HG03066 (cell line): ENCODE measurements around the gene MAEA.

ENCODE experiments used
- ATAC-seq: cut with Tn5 transposase; IDR thresholded peaks from one replicate; pipeline ENCODE4 v1.9.1; 2021; ENCODE audit warnings: low read depth; ENCODE audit not compliant: unreplicated experiment

The MAEA gene

DNA sequence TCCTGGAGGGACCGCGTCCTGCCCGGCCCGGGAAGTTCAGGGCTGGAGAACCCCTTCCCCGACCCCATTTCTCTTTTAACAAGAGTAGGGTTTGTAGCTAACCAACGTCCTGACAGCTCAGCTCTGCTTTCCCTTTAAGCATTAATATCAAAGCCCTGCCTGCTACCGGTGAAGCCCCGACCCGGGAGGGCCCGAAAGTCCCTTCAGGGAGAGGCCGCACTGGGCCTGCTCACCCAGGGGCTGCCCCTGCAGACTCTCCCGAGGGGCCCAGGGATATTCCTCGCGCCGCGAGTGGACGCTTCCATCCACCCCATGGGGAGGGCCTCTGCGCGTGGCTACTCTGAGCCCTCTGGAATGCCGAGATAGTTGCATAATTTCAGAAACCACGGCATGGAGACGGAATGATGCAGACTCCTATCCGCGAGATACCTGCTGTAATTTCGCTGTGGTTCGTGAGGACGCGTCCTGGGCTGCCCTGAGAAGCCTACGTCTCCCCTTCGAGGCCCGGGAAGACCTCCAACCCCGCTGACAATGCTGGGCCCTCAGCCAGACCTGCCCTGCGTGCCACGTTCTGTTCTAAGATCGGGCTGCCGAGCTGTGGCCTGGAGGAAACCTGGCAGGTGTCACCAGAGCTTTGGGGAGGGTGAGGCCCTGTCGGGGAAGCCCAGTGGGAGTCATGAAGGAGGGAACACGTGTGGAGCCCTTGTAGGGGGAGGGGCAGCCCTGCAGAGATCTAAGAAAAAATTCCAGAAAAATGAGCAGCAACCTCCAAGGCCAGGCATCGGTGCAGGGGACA is 39.8 kb upstream of the MAEA start:
- ATAC-seq, result no peak

DNA sequence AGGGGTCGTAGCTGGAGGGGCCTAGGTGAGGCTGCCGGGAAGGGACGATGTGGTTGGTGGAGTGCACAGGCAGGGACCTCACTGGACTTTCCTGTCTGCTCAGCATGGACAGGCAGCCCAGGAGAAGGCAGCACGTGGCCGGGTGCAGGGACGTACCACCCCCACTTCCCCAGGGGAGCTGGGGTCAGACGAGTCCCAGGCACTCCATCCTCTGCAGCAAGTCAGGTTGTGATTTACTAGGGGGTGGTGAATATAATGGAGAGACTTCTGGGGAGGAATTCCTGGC is 39.2 kb upstream of the MAEA start:
- ATAC-seq, result no peak

DNA sequence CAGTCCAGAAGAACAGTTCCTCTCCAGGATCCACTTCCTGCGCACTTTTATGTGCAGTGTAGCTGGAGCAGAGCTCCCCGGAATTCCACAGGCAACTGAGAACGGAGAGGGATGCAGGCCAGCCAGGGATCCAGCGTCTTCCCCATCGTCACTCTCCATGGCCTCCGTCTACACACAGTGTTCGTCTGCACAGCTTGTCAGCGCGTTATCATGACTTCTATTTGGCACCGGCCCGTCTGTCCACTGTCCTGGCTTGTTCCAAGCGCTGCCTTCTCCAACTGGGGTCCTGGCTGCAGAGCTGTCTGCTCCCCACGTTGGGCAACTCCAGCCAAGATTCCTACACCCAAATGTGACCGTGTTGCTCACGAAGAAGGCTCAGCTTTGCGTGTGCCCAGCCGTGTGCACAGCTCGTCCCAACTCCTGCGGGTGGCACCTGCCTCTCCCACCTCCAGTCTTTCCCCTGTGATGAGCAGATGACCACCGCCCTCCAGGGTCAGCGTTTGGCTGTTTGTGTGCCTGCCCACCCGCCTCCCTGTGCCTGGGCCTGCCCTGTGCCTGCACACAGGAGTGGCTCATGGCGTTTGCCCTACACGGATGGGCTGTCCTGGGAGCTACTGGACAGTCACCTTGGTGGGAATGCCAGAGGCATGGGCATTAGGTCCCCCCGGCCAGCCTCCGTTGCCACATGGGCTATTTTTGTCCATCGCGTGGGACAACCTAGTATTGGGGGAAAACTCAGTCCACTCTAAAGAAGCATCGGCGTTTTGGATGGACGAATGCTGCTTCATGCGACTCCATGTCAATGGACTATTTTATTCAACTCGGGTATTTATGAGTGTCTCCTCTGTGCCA is 38.5 kb upstream of the MAEA start:
- ATAC-seq, result no peak

DNA sequence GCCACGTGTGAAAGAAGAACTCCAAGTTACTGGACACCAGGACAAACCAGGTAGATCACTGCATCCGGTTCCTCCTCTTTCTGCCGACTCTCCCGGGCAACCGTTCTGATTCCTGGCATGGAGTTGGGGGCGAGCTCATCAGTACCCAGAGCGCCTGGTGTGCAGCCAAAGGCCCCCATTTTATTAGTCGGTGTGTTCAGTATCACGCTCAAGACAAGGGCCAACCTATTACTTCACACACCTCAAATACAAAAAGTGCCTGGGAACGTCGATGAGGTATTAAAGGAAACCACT is 38.0 kb upstream of the MAEA start:
- ATAC-seq, result no peak

DNA sequence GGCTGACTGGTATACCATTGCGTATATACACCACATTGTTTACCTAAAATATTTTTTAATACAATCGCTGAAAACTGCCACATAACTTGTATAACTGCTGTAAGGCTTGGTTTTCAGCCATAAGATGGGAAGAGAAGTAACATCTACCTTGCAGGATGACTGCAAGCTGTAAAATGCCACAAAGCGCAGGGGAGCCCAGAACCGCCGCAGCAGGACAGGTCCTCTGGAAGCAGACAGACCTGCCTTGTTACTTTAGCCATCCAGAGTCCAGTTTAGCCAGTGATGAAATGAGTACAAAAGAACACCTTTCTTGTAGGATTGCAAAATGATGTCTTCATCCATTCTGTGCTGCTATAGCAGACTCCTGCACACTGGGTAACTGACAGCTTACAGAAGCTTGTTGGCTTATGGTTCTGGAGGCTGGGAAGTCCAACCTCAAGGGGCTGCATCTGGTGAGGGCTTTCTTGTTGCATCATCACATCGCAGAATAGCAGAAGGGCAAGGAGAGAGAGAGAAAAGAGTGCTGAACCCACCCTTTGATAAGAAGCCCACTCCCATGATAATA is 36.7 kb upstream of the MAEA start:
- no peak for ATAC-seq

- no peak for ATAC-seq
Measured at GRCh38 chr4:1253831-1254230, 35.9 kb upstream of the MAEA start.

- no peak for ATAC-seq
Measured at GRCh38 chr4:1255151-1255550, 34.5 kb upstream of the MAEA start.

DNA sequence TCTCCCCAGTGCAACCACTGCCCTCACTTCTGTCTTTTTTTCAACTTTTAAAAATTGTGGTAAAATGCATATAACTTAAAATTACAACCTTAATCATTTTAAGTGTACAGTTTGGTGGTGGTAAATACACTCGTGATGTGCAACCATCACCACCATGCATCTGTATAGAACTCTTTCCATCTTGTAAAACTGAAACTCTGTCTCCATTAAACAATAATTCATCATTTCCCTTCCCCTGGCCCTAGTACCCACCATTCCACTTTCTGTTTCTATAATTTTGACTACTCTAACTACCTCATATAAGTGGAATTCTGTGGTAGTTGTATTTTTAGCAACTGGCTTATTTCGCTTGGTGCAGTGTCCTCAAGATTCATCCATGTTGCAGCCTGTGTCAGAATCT is 34.0 kb upstream of the MAEA start:
- ATAC-seq, result no peak

DNA sequence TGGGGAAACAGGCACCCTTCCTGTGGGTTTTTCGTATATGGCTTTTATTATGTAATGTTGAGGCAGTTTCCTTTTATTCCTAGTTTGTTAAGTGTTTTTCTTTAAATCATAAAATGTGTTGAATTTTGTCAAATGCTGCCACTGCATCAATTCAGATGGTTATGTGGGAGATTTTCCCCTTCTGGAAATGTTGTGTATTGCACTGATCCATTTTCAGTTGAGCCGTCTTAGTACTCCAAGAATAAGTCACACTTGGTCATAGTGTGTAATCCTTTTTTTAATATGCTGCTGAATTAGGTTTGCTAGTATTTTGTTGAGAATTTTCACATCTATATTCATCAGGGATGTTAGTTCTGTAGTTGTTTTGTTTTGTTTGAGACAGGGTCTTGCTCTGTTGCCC is 31.2 kb upstream of the MAEA start:
- ATAC-seq, result no peak

- ATAC-seq, result no peak
Measured at GRCh38 chr4:1259966-1260365, 29.7 kb upstream of the MAEA start.

DNA sequence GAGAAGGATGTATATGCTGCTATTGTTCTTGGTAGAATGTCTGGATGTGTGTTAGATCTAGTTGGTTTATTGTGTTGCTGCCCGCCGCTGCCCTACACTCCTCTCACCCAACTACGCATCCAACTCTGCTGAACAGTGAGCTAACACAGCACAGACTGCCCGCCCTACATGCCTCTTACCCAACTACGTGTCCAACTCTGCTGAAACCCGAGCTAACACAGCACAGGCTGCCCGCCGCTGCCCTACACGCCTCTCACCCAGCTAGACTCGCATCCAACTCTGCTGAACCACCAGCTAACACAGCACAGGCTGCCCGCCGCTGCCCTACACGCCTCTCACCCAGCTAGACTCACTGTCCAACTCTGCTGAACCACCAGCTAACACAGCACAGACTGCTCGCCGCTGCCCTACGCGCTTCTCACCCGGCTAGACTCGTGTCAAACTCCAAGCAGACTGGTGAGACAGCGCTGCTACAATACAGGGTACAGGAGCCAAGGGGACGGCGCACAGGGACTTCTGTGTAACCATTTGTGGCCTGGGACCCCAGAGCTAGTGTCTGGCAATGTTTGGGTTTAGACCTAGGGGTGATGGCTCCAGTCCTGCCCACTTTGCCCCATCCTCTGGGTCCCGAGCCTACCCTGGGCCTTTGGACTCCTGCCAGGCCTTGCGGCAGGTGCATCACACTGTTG is 29.1 kb upstream of the MAEA start:
- ATAC-seq, result no peak

DNA sequence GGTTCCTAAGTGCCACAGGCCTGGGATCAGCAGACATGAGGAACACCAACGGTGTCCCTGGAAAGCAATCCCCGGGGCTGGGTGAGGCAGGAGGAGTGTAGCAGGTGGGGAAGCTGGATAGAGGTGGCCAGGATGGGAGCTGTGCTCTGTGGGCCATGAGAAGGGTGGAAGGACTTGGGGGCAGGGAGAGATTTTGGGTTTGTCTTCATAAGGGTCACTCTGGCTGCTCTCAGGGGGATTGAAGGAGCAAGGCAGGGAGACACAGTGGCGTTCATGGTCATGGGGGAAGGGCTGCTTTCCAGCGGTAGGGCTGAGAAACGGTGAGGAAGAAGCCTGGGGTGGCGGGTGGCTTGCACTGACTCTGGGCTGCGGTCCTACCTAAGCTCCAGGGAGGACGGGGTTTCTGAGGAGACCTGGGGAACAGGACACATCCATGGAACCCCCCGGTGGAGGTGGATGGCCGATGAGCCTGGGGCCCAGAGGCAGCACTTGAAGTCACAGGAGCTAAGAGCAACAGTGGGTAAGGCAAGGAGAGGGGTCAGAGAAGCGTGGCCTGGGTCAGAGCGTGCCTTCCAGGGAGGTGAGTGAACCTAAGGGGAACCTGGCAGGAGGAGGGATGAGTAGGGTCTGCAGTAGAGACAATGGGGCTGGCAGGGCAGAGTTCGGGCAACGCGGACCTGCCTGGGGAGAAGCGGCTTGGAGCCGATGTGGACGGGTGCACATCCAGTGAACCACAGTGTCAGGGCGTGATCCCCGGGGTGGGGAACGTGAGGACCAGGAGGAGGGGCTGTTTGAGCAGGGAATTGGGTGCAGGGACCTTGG is 28.4 kb upstream of the MAEA start:
- no peak for ATAC-seq

GRCh38 chr4:1264942-1265341 is 24.7 kb upstream of the MAEA start:
- ATAC-seq, result no peak

DNA sequence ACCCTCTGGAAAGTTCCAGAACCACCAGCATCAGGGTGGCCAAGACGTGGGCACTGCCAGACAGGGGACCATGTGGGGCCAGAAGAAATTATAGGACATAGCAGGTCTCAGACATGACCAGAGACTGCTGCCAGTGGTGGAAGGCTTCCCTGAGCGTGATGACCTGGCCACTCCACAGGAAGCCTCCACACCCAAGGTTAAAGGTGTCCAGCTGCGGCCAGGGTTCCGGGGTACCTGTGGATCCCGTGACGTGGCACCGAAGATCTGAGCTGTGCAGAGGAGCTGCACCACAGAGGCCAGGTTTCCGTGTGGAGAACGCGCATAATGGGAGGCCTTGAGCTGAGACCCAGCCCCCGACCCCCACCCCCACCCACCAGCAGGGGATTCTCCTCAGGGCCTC is 24.3 kb upstream of the MAEA start:
- no peak for ATAC-seq

DNA sequence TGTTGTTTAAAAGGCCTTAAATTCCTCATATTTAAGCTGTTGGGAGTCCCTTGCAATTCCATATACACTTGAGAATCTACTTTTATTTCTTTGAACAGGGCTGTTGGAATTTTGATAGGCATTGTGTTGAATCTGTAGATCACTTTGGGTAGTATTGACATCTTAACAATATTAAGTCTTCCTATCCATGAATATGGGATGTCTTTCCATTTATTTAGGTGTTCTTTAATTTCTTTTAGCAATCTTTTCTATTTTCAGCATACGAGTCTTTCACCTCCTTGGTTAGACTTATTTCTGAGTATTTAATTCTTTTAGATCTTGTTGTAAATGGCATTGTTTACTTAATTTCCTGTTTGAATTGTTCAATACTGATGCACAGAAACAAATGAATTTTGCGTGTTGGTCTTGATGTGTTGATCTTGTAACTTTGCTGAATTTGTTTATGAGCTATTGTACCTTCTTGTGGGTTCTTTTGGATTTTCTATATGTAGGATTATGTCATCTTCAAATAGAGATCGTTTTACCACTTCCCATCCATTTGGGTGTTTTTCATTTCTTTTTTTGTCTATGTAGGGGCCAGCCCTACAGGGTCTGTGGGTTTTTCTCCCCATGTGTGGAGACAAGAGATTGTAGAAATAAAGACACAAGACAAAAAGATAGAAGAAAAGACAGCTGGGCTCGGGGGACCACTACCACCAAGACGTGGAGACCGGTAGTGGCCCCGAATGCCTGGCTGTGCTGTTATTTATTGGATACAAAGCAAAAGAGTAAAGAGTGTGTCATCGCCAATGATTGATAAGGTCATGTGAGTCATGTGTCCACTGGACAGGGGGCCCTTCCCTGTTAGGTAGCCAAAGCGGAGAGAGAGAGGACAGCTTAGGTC is 22.6 kb upstream of the MAEA start:
- no peak for ATAC-seq

DNA sequence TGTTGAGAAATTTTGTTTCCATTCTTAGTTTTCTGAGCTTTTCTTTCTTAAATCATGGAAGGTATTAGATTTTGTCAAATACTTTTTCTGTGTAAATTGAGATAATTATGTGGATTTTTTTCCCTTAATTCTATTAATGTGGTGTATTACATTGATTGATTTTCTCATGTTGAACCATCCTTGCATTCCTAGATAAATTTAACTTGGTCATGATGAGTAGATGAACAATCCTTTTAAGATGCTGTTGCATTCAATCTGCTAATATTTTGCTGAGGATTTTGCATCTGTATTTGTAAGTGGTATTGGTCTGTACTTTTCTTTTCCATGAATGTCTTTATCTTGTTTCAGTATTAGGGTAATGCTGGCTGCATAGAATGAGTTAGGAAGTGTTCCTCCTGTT is 20.5 kb upstream of the MAEA start:
- no peak for ATAC-seq

DNA sequence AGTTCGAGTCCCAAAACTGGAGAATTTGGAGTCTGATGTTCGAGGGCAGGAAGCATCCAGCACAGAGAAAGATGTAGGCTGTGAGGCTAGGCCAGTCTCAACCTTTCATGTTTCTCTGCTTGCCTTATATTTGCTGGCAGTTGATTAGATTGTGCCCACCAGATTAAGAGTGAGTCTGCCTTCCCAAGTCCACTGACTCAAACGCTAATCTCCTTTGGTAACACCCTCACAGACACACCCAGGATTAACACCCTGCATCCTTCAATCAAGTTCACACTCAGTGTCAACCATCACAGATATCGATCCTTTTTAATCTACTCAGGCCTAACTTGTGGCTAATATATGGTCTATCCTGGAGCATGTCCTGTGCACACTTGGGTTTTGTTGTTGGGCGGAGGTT is 18.0 kb upstream of the MAEA start:
- ATAC-seq, result no peak

DNA sequence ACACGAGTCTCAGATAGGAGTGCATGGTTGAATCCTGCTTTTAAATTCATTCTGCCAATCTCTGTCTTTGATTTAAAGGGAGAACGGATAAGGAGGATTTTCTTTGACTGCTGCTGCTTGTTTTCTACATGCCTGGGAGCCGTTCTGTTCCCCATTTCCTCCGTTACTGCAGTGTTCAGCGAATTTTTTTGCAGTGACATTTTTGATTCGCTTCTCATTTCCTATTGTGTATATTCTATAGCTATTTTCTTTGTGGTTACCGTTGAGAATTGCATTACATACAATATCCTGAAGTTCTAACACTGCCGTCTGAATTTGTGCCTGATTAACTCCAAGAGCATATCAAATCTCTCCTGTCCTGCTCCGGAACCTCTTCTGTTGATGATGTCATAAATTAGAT is 14.8 kb upstream of the MAEA start:
- ATAC-seq, result no peak

DNA sequence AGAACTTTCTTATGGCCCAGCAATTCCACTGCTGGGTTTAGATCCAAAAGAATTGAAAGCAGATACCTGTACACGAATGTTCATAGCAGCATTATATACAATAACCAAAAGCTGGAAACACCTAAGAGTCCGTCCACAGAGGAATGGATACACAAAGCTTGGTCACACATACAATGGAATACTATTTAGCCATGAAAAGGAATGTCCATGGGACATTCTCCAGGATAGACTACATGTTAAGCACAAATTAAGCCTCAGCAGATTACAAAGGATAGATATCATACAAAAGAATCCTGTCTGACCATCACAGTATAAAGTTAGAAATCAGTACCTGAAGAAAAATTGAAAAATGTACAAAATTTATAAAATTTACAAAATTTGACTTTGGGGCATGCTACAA is 12.7 kb upstream of the MAEA start:
- no peak for ATAC-seq
